Gastrocnemius medialis (tissue), 4 donors: Measurements from ENCODE around the gene EGF. TPM values are rescaled to one million over a fixed set of nuclear protein-coding genes. Genes with fewer than 3 reads are reported as not detected.

Experiments
- ATAC-seq, 2 donors: fragments of 150-250 bp; one replicate each; pipeline ENCODE4 v1.9.1; 2016
- DNase-seq, 2 donors: peaks; one replicate each; pipeline ENCODE4 v3.0.0-alpha.2; 2019
- H3K27ac ChIP-seq, 4 donors: fragments of 200-600 bp; sonication (generic); 1 replicate in 1 of 4; 2 replicates in 3 of 4; pipeline ENCODE4 v1.5.1; 2016 to 2018; ENCODE audit warnings: mild to moderate bottlenecking in 2 of 4, moderate library complexity in 1 of 4
- H3K27me3 ChIP-seq, 3 donors: fragments of 200-600 bp; sonication (generic) in 2 of 3; 1 replicate in 1 of 3; 2 replicates in 2 of 3; pipeline versions ENCODE4 v1.5.1 to v1.6.0; 2016 to 2019; ENCODE audit warnings: mild to moderate bottlenecking in 1 of 3, moderate library complexity in 1 of 3
- H3K36me3 ChIP-seq, 2 donors: fragments of 200-600 bp; sonication (generic) in 1 of 2; one replicate each; pipeline ENCODE4 v1.5.1; 2017 to 2018
- H3K4me1 ChIP-seq, 2 donors: fragments of 200-600 bp; sonication (generic) in 1 of 2; one replicate each; pipeline ENCODE4 v1.5.1; 2016 to 2017; ENCODE audit warnings: mild to moderate bottlenecking in 2 of 2
- H3K4me3 ChIP-seq, 4 donors: fragments of 200-600 bp; sonication (generic) in 3 of 4; 1 replicate in 1 of 4; 2 replicates in 3 of 4; pipeline ENCODE4 v1.5.1; 2016 to 2019; ENCODE audit warnings: mild to moderate bottlenecking in 2 of 4
- H3K9me3 ChIP-seq, 3 donors: fragments of 200-600 bp; sonication (generic) in 2 of 3; 1 replicate in 1 of 3; 2 replicates in 2 of 3; pipeline ENCODE4 v1.5.1; 2016 to 2019
- CTCF ChIP-seq, 5 experiments: fragments of 450-650 bp in 3 of 5; fragments of 200-600 bp in 2 of 5; sonication (generic) in 2 of 5; IDR thresholded peaks in 4 of 5; conservative IDR thresholded peaks in 1 of 5; 1 replicate in 4 of 5; 2 replicates in 1 of 5; pipeline ENCODE4 v1.5.1; 2016 to 2019; ENCODE audit warnings: antibody characterized with exemption in 5 of 5, mild to moderate bottlenecking in 3 of 5, moderate library complexity in 3 of 5
- POLR2A ChIP-seq, 2 donors: fragments of 450-650 bp; IDR thresholded peaks; one replicate each; pipeline ENCODE4 v1.6.1; 2017; ENCODE audit warnings: antibody characterized with exemption in 2 of 2, mild to moderate bottlenecking in 2 of 2, moderate library complexity in 2 of 2
- in situ Hi-C, 4 donors: fragments of 200-750 bp; cut with MboI; loops; one replicate each; pipeline versions ENCODE4 v1.15.0 to v1.8.0; 2017; ENCODE audit warnings: low sequenced_read_pairs in 4 of 4
- intact Hi-C: fragments of 100-400 bp; cut with DNase I; formaldehyde crosslinking; loops from one replicate; pipeline ENCODE4 v1.15.1; 2023; ENCODE audit warnings: low total_unique reads
- total RNA-seq, 4 donors: library from RNA; depleted of rRNA; stranded (reverse); fragments of >200 nt; gene quantifications; one replicate each; pipeline versions ENCODE4 v1.1.0 to v1.2.3, GENCODE V29; 2016

EGF gene
- total RNA-seq, 4 donors from 2014 or later, result 12.1 to 58.5 (median 21.3) TPM

GRCh38 chr4:109957227-109957626, 44.5 kb downstream of the EGF start:
- in situ Hi-C loops, result loop anchor here in 1 of 4 donors (25.0 kb wide), 1 partner anchor 245 kb away; the partner anchor contains the start of gene CASP6
- no peaks in the 10 kb centered on the region for H3K4me1 ChIP-seq
- no peak for TF ChIP-seq CTCF (IDR thresholded peaks at IDR 0.05 in 4 of 5, conservative IDR thresholded peaks at IDR 0.05 in 1 of 5)
- no peak for TF ChIP-seq POLR2A (IDR thresholded peaks at IDR 0.05)
- H3K9me3 ChIP-seq, result no peaks in the 10 kb centered on the region
- no peaks in the 10 kb centered on the region for H3K27me3 ChIP-seq
- H3K36me3 ChIP-seq, result peaks cover 0 to 20% of the 10 kb centered on the region in 2 donors
- no peak overlapping the region for H3K27ac ChIP-seq
- no peak for DNase-seq
- intact Hi-C loops, result no loop called here
- H3K4me3 ChIP-seq, result no peak overlapping the region
- peak in 1 of 2 donors; percentile 51 for ATAC-seq

GRCh38 chr4:109959195-109959594, 46.5 kb downstream of the EGF start:
- ATAC-seq (no peak), DNase-seq (no peak)
- Histone ChIP-seq H3K4me1 (no peaks in the 10 kb centered on the region), H3K9me3 (no peaks in the 10 kb centered on the region), H3K4me3 (no peak overlapping the region), H3K27ac (no peak overlapping the region), H3K27me3 (no peaks in the 10 kb centered on the region), H3K36me3 (peaks cover 0 to 34% of the 10 kb centered on the region in 2 donors)
- in situ Hi-C loops, result loop anchor here in 1 of 4 donors (25.0 kb wide), 1 partner anchor 247 kb away; the partner anchor contains the start of gene CASP6
- TF ChIP-seq CTCF (IDR thresholded peaks at IDR 0.05 in 4 of 5, conservative IDR thresholded peaks at IDR 0.05 in 1 of 5) (no peak), POLR2A (IDR thresholded peaks at IDR 0.05) (no peak)
- intact Hi-C loops, result no loop called here

- Histone ChIP-seq H3K4me1 (no peaks in the 10 kb centered on the region), H3K36me3 (peaks cover 0 to 34% of the 10 kb centered on the region in 2 donors), H3K27me3 (no peaks in the 10 kb centered on the region), H3K27ac (no peak overlapping the region), H3K4me3 (no peak overlapping the region), H3K9me3 (no peaks in the 10 kb centered on the region)
- TF ChIP-seq CTCF (IDR thresholded peaks at IDR 0.05 in 4 of 5, conservative IDR thresholded peaks at IDR 0.05 in 1 of 5) (no peak), POLR2A (IDR thresholded peaks at IDR 0.05) (no peak)
- no peak for DNase-seq
- intact Hi-C loops (no loop called here), in situ Hi-C loops (loop anchor here in 1 of 4 donors (25.0 kb wide), 1 partner anchor 250 kb away; the partner anchor contains the start of gene CASP6)
- no peak for ATAC-seq
These were observed 49.7 kb downstream of the EGF start for GRCh38 chr4:109962401-109962800.

- no peak for DNase-seq
- H3K36me3 ChIP-seq, result peaks cover 0 to 33% of the 10 kb centered on the region in 2 donors
- no peak for ATAC-seq
- no peaks in the 10 kb centered on the region for H3K27me3 ChIP-seq
- H3K4me3 ChIP-seq, result no peak overlapping the region
- in situ Hi-C loops, result loop anchor here in 1 of 4 donors (25.0 kb wide), 1 partner anchor 255 kb away; the partner anchor contains the start of gene CASP6
- H3K9me3 ChIP-seq, result no peaks in the 10 kb centered on the region
- intact Hi-C loops, result no loop called here
- TF ChIP-seq CTCF (IDR thresholded peaks at IDR 0.05 in 4 of 5, conservative IDR thresholded peaks at IDR 0.05 in 1 of 5) (no peak), POLR2A (IDR thresholded peaks at IDR 0.05) (no peak)
- H3K27ac ChIP-seq, result no peak overlapping the region
- no peaks in the 10 kb centered on the region for H3K4me1 ChIP-seq
These were observed 54.3 kb downstream of the EGF start for GRCh38 chr4:109966891-109967481.
